Endometrial microvascular endothelial cells (primary cell): Measurements from ENCODE around the gene ITGB2. TPM values are rescaled to one million over a fixed set of nuclear protein-coding genes. Genes with fewer than 3 reads are reported as not detected.
"Not testable (repeated sequence)": the region's sequence is repeated elsewhere in the genome, so short reads cannot be mapped to it uniquely, and the experiment has no call there.

ENCODE experiments used
- in situ Hi-C: cut with HindIII; loops from 2 replicates; pipeline ENCODE4 v1.10.0; 2017; ENCODE audit warnings: low sequenced_read_pairs, low pct_unique_long_range_greater_than_20kb; ENCODE audit errors: inconsistent ontology term
- total RNA-seq: library from RNA; depleted of rRNA; stranded (reverse); fragments of >200 nt; gene quantifications from one replicate; pipeline ENCODE4 v1.2.3, GENCODE V29; 2015; ENCODE audit errors: inconsistent ontology term

The ITGB2 gene
- total RNA-seq, 1 donor from 2014 or later: not detected

DNA sequence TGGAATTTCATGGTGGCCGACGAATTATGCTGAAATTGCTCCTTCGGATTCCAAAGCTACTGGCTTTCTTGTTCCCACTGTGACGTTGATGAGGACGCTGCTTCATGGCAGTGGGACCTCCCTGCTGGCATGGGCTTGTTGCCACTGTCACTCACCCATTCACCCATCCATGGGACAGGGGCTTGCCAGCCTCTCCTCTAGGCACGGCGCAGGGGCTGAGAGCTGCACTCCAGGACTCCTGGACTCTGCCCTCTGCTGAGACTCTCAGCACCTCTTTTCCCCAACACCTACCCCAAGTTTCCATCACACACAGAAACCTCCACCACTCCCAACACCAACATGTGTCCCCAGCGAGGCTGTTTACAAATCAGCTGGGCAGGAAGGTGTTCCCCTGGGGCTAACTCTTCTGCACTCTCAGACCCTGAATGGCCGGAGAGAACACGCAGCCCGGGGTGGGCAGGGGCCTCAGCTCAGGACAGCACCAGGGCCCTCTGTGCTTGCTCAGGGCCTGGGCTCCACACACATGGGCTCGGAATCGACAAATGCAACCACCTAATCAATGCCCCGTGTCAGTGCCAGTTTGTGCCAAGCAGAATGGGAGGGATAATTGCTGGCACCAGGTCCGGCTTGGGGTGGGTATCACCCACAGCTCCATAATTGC, 3.1 kb downstream of the ITGB2 start:
- in situ Hi-C loops: no loop called here

DNA sequence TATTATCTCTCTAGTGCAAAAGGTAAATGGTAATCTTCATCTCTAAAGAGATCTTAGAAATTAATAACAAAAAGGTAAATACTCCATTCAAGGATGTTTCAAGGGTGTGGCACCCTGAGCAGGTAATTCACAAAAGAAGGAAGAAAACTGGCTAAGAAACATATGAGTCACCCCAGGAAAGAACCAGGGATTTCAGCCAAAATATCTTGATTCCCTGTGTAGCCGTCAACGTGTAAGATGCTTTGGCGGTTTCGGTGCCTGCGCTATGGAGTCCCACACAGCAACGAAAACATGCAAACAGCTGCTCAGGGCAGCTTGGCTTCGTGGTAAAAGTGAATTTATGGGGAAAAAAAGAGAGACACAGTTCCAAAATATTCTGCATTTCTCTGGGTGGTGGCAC, 3.7 kb downstream of the ITGB2 start:
- in situ Hi-C loops: no loop called here

DNA sequence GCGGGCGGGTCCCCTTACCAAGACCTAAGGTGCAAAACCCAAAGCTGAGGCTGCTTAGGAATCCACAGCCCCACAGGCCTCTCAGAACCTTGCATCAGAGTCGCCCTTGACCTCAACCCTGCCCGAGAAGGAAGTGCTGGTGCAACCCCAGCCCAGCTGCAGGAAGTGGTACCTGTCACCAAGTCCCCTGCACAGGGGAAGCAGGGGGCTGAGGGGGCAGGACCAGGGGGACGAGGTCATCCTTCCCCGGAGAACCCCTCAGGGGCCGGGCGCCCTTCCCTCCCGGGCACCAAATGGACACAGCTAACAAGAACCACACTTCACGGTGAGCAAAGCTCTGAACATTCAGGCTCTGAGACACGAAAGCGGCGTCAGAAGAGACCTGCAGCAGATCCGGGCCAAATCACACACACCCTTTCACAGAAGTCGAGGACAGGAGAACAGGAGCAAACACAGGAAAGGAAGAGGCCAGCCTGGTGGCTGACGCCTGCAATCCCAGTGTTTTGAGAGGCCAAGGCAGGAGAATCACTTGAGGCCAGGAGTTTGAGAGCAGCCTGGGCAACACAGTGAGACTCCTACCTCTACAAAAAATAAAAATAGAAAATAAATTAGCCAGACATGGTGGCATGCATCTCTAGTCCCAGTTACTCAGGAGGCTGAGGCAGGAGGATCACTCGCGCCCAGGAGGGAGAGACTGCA, 6.4 kb downstream of the ITGB2 start:
- in situ Hi-C loops: no loop called here

DNA sequence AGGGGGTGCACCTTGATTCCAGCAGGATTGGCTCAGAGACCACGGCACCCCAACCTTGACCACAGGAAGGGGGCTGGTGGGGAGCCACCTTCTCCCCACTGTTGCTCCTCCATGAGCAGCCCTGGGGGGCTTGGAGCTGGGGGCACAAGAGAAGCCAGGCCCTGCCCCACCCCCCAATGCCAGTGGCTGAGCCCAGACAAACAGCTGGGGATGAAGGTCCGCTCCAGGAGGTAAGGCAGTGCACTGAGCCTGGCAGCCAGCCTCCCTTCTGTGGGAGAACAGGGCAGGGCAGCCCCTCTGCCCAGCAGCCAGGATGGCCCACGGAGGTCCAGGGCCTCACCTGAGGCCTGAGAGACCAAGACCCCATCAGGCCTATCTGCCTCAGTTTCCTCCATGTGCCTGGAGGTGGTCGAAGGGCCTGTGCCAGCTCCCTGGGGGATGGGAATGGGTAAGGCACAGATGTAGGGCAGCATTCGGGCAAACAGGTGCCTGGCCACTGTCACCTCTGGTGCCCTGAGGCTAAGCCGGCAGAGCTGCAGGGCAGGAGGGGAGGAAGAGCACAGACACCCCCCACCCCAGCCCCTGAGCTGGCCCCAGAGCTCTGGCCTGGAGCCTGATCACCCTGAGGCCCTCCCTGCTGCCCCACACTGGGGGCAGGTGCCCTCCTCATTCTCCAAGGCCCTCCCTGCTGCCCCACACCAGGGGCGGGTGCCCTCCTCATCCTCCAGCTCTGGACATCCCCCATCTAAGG, 7.1 kb downstream of the ITGB2 start:
- in situ Hi-C loops: no loop called here

DNA sequence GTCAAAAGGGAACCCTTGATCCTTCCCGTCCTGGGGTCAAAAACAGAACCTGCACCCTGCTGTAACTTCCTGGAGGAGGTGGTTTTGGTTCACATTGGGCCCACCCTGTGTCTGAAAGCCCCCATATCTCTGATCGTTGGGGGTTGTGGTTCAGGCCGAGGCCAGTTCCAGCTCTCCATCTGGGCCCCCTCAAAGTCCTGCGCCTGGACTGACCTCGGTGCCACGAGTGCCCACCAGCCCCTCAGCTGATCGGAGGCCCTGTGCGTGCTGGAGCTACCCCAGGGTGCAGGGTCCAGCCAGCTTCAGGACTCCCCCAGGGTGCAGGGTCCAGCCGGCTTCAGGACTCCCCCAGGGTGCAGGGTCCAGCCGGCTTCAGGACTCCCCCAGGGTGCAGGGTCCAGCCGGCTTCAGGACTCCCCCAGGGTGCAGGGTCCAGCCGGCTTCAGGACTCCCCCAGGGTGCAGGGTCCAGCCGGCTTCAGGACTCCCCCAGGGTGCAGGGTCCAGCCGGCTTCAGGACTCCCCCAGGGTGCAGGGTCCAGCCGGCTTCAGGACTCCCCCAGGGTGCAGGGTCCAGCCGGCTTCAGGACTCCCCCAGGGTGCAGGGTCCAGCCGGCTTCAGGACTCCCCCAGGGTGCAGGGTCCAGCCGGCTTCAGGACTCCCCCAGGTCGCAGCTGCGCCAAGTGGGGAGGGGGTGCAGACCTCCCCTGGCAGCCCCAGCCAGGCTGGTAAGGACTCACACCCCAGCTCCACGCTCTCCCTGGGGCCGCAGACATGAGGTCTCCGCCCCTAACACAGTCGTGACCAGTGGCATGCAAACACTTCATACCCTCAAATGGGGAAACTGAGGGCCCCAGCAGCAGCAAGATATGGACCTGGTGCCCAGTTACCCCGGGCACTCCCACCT, 7.9 kb downstream of the ITGB2 start:
- in situ Hi-C loops: not testable (repeated sequence)

DNA sequence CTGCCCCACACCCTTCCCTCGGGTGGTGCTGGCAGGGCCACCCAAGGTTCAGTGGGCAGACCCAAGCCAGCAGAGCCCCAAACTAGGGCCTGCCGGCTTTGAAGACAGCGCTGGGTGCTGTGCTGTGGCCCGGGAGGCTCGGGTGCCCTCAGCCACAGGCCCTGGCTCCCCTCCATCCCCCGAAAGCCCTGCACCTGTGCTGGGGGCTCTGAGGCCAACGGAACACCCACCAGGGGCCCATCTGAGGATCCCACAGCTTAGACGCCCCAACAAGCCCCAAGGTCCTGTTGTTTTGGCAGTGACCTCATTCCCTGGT, 8.6 kb downstream of the ITGB2 start:
- in situ Hi-C loops: no loop called here

DNA sequence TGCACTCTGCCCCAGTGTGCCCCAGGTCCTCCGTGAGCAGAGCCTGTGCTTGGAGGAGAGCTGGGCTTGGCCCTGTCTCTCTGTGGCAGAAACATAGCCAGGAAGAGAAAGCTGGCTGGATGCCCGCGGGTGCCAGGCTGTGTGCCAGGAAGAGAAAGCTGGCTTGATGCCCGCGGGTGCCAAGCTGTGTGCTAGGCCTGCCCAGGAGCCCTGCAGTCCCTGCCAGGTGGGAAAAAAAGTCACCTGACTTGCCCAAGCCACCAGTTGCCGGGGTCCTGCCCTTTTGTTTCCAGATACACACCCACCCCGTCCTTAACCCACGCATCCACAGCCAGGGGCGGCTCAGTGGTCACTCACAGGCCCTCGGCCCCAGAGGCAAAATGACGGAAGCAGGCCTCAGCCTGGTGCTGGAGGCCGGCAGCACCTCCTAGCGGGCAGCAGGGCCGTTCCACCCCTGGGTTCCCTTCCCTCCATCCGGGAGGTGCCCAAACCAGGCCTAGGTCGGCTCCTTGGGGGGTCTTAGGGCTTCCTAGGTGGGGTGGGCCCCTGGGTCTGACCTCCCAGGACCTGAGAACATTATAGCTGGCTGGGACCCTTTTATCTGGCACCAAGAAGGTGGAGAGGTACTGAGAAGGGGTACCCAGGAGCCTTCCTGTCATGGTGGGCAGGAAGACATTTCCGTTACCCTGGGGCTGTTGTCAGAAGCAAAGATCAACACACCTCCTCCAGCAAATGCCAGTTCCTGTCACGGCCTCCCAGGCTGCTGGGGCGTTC, 9.1 kb downstream of the ITGB2 start:
- in situ Hi-C loops: no loop called here

DNA sequence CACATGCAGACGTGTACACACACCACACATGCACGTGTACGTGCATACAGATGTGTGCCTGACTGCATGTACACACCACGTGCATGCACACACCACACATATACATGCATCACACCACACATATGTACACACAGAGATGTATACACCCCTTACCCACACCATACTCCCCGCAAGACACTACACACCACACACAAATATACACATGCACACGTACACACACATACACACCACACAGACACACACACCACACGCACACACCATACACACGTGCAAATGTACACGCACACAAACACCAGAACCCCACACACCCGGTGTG, 9.7 kb downstream of the ITGB2 start:
- in situ Hi-C loops: no loop called here

DNA sequence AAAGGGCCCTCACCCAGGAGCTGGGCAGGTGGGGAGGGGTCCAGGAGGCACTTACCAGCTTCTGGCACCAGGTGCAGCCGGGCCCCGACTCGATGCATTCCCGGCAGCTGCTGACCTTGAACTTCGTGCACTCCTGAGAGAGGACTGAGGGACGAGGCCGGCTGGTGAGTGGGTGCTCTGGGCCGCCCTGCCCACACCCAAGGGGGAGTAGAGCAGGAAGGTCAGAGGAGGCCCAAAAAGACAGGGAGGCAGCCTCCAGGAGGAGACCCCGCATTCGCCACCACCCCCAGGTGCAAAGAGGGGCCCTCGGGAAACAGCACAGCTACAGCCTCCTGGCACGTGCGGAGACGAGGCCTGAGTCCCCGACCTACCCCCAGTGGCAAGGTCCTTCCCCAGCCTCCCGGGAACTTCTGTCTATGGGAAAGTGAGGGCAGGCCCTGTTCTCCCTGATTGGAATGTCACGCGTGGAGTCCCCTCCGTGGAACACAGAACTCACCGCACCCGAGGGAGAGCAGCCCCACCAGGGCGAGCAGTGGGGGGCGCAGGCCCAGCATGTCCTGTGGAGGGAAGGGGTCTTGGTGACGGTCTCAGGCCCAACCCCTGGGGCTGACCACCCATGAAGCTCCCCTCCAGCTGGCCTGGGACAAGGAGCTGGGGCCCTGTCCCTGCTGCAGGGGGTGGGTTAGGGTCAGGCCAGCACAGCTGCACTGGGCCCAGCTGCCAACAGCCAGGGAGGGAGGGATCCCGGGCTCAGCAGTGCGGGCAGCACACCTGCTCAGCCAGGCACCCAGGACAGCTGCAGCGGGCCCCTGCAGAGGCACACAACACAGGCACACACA, 10.3 kb downstream of the ITGB2 start:
- in situ Hi-C loops: no loop called here

DNA sequence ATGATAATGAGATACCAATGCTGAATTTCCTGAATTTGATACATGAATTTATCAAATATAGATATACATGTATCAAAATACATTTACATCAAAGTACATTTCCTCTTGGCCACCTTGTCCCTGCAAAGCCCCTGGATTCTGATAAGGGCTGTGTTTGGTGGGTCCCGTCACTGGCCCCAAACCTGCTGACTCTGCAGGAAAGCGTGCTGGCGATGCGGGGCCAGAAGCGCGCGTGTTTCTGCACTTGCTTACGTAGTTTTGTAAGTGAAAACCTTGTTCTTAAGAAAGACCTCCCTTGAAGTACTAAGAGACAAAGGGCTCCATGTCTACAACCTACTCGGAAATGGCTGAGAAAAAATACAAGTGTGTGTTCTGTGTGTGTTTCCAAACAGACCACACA, 11.0 kb downstream of the ITGB2 start:
- in situ Hi-C loops: no loop called here

DNA sequence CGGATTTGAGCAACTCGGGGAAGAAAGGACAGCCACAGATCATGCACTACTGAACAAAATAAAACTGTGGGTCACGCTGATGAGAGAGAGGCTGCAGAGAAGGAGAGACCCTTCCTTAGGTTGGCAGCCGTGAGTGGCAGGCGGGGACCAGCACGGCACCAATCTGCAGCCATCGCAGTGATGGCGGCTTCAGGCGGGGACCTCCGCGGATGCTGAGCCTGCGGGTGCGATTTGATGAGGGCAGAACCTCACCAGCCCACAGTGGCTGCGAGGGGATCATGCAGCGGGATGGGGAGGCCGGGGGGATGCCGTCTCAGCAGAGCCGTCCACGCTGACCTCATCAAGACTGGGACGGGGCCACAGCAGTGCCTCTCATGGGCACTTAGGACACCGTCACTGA, 11.8 kb downstream of the ITGB2 start:
- in situ Hi-C loops: no loop called here

DNA sequence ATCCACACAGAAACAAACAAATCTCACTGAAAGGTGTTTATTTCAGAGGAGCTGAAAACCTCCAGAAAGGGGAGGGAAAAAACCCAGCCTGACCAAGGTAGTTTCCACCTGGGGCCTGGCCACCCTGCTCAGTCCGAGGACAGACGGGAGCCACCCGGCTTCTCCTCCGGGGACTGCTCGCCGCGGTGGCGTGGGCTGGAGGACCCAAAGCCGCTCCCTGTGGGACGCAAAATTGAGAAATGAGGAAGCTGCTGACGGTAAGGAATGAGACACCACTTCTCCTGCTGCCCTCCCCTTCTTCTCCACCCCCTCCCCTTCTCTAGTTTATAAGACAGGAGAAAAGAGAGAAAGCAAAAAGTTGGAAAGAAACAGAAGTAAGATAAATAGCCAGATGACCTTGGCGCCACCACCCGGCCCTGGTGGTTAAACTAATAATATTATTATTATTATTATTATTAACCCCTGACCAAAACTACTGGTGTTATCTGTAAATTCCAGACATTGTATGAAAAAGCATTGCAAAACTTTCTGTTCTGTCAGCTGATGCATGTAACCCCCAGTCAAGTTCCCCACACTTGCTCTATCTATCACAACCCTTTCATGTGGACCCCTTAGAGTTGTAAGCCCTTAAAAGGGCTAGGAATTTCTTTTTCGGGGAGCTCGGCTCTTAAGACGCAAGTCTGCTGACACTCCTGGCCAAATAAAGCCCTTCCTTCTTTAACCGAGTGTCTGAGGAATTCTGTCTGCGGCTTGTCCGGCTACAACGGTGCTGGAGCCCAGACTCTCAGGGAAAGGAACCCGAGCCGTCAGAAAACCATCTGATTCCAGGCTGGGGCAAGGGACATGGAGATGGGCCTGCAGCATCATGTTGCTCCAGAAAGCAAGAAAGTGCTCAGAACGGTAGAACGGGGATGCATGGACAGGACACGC, 12.5 kb downstream of the ITGB2 start:
- in situ Hi-C loops: no loop called here

DNA sequence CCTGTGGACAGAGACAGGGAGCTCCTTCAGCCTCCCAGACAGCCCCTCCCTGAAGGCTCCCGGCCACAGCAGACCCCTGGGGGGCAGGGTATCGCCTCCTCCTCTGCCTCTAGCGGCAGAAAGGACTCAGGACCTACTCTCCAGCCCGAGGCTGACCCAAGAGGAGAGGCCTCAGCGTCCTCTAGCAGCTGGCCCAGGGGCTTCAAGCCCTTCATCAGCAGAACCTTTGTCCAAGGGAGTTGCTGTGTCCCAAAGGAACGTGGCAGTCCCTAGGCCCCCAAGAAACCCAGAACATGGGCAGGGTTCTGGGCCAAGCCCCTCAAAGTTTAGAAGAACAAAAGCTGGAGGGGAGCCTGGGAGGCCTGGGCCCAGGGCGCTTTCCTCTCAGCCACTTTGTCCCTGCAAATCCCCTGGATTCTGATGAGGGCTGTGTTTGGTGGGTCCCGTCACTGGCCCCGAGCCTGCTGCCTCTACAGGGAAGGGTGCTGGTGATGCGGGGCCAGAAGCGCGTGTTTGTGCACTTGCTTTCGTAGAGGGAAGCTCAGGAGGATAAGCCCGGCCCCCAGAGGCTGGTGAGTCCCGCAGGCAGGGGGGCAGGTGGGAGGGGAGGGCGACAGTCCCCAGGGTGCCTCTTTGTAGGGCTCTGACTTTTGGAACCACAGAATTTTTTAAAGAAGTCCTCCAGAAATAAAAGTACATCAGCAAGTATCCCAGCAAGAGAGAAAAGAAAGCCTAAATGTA, 13.3 kb downstream of the ITGB2 start:
- in situ Hi-C loops: no loop called here

DNA sequence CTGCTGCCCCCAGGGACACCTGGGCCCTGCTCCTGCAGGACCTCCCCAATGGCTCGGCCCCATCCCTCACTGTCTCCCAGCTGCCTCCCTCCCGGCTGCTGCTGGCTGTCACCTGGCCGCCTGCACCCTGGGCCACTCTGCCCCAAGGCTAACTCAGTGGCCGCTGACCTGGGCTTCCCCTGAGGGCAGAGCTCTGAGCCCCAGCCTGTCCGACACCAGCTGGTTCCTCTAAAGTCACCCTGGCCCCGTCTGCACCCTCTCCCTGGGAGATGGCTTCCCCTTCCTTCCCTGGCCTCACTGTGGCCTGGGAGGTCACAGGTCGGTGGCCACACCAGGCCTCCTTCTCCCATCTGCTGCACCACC, 15.0 kb downstream of the ITGB2 start:
- in situ Hi-C loops: no loop called here

DNA sequence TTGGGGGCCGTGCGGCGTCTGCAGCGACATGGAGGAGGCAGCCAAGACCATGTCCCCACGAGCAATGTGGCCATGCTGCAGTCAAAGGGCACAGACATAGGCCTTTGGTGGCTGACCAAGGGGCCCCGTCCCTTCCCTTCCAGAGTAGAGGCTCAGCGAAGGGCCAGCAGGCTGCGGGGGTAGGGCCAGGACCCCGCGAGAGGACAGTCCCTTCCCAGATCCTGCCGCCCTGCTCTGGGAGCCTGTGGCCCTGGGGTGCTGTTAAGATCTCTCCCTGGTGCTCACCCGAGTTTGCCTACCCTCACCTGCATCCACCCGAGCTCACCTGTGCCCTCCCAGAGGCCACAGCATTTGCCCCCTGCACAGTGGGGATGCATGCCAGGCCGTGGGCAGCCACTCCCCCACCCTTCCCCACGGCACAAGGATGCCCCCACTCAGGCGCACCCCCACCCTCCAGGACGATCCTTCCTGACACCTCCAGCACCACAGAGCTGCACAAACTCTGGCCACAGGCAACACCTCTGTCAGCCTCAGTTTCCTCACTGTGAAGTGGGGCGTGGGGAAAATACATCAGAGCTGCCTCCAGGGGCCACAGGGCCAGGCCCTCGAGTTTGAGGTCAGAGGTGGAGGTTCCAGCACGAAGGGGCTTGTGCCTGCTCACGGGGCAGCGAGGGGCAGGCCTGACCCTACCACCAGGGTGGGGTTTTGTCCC, 15.5 kb downstream of the ITGB2 start:
- in situ Hi-C loops: no loop called here
